ENCODE results near the gene LLPH.

The LLPH gene

DNA sequence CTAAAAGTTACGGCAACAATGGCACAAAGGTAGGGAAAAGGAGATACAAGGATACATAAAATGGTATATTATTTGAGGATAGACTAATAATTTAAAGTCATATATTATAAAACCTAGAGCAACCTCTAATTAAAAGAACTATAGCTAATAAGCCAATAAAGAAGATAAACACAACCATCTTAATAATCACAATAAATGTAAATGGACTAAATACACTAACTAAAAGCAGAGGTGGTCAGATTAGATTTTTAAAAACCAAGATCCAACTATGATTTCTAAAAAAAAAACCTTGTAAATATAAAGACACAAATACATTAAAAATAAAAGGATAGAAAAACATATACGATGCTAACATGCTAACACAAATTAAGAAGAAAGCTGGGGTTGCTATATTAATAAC is 10.7 kb upstream of the LLPH start:
- no peak for DNase-seq

DNA sequence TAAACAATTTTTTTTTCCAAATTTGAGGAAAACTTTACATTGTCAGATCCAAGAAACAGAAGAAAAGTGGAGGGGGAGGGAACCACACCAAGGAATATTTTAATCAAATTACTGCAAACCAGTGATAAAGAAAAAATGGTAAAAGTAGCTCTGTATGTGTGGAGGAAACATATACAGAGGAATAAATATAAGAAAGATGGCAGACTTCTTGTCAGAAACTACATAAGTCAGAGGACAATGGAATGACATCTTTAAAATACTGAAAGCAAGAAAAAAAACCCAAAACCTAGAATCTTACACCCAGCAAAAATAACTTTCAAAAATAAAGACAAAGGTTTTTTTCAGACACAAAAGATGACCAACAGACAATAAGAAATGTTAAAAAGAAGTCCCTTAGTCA is 10.2 kb upstream of the LLPH start:
- DNase-seq: no peak

DNA sequence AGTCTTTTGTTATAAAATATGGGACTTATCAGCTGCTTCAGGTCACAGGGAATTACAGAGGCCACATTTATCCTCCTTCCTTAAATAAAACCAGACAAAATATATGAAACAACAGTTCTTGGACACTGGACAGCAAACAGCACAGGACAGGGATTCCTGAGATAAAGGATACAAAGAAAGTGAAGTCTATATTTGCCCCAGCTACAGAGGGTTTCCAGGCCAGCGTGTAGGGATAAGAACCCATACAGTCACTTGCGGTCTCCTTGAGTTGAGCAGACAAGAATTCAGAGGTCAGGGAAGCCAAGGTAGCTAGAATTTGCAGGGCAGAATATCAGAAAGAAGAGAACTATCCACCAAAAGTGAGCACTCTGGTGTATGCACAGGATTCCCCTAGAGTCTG is 8.8 kb upstream of the LLPH start:
- no peak for DNase-seq

DNA sequence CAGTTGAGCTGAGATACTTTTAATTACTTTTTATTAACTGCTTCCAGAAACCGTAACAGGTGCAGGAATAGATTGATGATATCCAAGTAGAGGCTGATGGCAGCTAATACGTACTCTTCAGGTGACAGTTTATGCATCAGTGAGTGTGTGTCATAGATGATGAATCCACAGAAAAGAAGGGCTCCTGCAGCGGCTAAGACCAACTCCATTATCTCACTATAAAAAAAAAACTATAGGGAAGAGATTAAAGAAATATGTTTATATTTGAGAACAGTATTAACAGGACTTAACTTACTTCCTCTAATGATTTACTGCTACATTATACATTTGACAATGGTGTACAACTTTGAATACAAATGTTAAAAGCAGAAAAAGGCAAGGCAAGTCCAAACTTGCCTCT is 7.4 kb upstream of the LLPH start:
- DNase-seq: no peak

DNA sequence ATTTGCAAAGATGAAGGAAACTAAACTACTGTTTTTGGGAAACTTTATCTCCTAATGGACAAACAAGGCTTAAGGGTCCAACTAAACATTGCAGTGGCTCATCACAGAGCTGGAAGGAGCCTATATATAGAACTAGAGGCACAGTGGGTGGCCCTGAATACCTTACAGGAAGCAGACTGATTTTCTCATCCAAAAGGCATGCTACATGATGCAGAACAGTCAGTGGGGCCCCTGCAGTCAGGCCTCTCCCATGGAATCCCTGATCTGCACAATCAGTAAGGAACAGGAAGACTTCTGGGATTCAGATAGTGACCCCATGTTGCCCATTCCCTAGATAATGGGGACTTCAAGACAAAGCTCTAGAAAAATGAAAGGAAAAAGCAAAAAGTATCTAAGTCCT is 1.9 kb upstream of the LLPH start:
- DNase-seq: no peak

DNA sequence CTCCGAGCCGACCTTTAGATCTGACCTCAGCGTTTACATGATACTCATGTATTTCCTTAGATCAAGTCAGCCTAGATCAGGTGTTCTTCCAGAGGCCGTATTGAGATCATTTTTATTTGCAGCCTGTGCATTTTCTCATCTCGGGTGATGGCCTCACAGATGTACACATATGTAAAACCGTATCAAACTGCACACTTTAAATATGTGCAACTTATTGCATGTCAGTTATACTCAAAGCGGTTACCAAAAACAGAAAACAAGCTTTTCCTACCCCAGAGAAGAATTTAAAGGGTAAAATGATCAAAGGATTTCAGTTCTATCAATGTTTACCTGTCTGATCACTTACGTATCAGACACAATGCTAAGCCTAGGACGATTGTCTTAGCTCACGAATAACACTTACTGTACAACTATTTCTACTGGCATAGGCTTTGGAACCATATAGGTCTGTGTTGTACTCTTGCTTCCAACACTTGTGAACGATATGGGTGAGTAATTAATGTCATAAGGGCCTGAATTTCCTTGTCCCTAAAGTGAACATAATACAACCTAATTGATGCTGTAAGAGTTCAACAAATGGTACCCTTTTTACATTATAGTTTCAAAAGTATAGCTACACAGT is 628 bp upstream of the LLPH start:
- DNase-seq: no peak

DNA sequence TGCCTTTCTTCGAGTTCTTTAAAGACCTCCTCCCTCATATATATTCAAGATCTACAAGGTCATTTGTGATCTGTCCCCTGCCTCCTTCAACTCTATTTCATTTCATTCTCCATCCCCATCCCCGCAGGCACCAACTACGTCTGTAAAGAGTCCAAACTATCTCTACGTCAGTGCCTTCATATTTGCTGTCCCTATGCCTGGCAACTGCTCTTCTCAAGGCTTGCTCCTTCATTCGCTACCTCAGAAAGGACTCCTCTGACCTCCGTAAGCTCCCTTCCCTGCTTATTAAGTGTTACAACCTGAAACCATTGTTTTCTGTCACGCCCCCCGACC is 650 bp downstream of the LLPH start:
- DNase-seq: no peak

DNA sequence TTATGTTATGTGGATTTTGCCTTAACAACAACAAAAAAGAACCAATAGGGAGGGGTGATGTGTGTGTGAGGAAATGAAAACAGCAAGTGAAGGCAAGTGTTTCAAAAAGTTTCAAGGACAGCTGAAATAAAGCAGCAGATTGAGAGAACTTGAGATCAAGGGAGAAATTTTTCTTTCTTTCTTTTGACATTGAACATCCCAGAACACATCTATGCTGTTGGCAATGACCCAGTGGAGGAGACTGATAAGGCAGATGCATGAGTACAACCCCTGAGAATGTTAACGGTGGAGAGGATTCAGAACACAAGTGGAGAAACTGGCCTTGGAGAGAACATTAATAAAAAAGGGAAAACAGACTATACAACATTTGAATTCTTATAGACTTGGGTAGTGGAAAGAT is 2.9 kb downstream of the LLPH start:
- DNase-seq: no peak

DNA sequence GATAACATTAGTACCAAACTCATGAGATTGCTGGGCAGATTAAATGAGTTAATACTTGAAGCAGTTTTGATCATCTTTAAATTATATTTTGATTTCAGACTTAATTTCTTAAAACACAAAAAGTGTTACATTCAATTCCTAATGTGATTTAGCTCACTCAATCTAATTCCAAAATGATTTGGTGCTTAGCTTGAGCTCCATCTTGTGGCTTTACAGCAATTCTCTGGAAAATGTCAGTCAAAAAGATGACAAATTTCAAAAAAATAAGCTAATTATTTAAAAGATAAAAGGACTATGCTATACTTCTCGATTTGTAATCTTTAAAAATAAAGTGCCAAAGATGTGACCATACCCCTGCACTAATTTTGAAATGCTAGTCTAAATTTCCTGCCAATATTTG is 10.1 kb downstream of the LLPH start:
- no peak for DNase-seq

DNA sequence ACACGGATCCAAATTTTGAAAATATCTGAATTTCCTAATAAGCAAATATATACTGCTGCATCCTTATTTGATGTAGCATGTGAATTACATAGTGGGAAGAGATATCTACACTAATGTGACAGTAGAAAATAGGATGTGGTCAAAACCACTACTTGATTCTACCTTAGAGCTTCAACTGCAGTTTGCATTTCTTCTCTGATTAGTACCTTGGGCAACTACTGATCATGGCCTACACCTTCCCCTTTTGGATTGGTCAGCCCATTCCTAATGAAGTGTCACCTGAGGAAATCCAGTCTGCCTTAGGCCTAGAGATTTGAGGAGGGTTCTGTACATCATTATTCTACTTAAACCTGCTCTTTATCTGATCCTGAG is 10.7 kb downstream of the LLPH start:
- no peak for DNase-seq

DNA sequence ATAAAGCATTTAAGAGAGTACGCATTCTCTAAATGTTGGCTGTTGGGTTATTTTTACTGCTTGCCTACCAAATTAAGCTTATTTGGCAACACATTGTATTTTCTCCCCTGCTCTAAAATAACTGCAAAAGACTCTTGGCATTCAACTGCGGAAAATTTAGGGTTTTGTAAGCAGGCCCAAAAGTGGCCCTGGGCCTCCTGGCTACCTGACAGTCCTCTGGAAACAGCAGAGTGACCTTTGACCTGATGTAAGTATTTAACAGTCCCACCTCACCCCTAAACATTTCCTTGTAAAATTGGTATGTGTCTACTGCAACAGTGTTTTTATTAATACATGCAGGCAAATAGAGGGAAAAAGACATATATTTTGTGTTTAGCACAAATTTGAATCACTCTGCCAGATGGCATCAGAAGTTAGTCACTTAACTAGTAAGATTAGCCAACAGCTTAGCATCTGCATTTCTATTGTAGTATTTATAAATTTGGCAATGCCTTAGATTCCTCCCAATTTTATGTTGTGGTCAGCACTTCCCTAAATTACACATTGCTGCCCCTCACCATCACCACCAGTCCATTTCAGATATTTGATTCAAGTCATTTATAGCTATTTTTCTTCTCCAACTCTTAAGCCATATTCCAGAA is 11.2 kb downstream of the LLPH start:
- DNase-seq: peak; percentile 43

DNA sequence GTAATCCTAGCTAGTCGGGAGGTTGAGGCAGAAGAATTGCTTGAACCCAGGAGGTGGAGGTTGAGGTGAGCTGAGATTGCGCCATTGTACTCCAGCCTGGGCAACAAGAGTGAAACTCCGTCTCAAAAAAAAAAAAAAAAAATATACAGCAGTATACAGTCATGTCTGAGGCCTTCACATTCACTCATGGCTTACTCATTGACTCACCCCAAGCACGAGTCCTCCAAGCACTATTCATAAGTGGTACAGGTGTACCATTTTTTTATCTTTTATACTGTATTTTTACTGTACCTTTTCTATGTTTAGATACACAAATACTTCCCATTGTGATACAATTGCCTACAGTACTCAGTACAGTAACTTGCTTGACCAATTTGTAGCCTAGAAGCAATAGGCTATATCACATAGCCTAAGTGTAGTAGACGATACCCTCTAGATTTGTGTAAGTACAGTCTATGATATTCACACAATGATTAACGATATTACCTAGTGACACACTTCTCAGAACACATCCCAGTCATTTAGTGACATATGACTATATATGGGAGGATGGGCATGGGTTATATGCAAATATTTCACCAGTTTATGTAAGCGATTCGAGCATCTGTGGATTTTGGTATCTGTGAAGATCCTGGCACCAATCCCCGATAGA is 12.2 kb downstream of the LLPH start:
- DNase-seq: no peak

DNA sequence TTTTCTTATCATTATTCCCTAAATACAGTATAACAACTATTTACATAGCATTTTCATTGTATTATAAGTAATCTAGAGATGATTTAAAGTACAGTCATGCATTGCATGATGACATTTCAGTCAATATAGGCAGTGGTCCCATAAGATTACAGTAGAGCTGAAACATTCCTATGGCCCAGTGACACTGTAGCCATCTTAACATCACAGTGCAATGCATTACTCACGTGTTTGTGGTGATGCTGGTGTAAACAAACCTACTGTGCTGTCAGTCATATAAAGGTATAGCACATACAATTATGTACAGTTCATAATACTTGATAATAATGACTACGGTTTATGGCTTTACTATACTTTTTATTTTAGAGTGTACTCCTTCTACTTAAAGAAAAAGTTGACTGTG is 13.3 kb downstream of the LLPH start:
- DNase-seq: no peak

DNA sequence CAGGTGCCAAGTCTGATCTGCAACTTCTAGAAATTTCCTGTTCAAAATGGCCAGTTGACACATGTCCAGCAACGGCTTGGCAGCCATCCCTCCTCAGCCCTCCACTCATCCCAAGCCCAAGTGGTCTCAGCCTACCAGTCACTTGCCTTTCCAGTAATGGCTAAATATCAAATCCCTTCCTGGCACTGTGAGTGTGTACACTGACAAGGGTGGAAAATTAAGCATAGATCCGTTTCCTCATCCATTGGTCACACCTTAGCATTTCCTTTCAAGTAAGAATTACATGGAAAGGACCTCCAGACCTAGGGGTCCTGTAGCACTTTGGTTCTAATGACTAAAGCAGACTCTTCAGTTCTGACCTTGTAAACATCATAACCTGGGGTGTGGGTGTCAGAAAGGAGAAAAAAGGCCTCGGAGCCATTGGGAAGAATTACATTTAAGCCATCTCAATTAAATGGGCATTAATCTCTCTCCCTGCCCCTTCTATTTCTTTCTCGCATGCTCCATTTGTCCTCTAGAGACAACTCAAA is 15.4 kb downstream of the LLPH start:
- DNase-seq: no peak

DNA sequence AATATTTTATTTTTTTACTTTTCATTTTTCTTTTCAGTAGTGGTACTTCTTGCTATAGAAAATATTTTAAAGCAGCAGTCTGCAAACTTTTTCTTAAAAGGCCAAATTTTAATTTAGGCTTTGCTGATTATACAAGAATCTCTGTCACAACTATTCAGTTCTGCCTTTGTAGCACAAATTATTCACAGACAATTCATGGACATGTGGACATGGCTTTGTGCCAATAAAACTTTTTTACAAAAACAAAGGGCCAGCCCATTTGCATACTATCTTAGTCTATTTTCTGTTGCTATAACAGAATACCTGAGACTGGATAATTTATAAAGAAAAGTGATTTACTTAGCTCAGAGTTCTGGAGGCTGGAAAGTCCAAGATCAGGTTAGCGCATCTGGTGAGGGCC is 17.1 kb downstream of the LLPH start:
- DNase-seq: no peak

DNA sequence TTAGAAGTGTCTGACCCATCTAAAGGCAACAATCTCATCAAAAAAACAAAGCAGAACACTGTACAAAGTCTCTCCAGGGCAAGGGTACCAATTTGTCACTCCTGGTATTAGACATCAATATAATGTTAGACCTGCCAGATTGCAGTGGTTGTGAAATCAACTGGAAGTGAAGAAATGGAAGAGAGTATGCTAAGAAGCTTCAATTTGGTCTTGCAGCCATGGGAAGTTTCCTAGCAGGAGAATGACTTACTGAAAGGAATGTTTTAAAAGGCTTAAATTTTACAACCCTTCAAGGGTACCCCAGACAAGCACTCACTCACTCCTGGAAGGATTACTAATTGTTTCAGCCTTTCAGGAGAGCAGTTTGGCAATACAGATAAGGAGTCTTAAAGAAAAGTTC is 18.9 kb downstream of the LLPH start:
- DNase-seq: peak; percentile 11

DNA sequence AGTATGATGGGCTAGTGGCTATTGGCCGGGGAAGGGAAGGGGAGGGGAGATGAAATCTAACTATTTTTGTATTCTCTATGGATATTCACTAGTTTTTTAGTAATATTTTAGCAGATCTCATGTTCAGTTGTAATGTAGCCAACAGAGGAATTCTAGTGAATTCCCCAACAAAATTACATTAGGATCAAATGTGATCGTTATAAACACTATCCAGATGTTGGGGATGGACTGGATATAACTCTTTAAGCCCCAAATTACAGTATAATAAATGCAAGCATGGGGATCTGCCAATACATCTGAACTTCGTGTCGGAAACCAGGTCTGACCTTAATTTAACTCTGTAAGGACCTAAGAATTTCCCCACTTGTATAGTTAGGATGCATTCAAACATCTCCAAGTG is 21.5 kb downstream of the LLPH start:
- no peak for DNase-seq

DNA sequence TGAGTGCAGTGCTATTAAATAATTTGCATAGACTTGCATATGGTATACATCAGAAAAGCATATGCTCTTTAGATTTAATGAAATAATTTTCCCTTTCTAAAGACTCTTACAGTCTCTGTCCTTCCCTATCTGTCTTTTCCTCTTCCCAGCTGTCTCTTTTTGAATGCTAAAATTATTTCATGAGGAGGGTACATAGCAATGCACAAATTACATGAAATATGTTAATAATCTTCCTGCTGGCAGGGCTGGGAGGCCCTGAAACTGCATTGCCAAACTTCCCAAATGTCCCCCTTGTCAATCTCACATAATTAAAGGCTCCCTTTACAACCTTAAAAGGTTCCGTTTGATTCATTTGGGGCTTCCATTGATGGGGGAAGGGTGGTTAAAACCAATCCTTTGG is 22.2 kb downstream of the LLPH start:
- DNase-seq: no peak

DNA sequence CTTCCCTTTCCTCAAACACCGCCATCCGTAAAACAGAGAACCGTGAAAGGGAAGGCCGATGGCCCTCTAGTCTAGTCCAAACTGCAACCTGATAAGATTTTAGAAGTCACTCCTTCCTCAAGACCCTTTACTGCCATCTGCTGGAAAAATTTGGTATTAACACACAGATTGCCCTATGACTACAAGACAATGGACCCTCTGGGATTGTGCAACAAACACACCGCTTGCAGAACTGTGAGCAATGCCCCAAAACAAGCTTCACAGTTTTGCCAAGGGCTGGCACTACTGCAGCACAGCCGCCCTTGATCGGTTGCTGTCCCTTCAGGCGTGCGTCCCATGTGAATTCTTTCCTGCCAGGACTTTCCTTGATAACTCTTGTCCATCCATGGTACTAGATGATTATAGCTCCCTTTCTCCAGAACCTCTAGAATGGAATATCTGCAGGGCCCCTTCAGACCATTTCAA is 23.1 kb downstream of the LLPH start:
- peak; percentile 64 for DNase-seq

DNA sequence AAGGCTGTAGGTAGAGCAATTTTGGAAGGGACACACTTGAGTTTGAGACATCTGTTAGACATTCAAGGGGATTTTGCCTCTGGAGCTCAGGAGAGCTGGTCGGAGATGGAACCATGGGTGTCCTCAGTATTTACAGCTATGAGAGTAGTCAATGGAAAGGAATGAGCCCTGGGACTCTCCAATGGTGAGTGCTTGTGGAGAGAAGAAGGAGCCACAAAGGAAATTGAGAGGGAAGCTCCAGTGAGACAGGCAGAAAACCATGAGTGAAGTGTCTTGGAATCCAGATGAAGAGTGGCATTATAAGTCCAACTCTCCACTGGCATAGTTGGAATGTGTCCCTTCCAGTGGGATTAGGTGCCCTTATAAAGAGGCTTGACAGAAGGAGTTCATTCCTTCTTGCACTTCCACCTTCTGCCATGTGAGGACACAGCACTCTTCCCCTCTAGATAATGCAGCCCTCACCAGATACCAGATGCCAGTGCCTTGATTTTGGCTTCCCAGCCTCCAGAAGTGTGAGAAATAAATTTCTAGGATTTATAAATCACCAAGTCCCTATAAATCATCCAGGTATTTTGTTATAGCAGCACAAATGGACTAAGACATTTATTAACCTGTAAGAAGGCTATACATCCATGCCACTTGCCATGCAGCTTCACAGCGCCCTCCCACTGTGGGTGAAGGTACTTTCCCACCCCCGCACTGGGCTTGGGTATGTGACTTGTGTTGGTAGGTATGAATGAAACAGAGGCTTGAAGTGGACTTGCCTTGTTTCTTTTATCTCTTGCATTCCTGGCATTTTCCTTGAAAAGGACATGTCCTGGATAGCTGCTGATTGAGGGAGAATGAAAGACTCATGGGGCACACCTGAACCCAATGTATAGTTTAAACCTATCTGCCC is 27.3 kb downstream of the LLPH start:
- no peak for DNase-seq

DNA sequence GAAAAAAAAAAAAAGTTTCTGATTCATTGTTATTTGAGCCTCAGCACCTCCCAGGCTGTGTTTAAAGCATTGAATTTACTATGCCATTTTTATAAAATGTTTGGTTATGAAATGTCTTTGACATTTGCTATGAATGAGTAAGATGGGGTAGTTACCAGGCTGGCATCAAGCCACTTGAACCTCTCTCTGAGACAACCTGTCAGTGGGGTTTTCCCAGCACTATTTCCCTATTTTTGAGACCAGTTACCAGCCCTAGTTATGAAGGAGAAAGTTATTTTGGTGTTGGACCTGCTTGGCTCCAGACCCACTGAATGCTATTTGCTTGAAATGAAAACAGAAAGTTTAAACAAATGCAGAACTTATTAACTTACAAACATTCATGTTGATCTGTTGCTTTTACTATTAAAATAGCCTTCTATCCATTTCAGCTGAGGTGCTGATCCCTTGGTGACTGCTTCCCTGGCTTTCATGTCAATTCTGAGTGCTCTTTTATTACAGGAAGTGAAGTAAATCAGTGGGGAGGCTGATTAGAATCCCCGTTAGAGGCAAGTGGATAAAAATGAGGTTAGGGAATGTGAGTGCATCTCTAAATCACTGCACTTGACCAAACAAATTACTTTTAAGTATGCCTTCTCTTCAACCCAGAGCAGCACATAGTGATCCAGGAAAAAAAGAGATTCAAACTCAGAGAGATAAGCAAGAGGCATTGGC is 37.8 kb downstream of the LLPH start:
- no peak for DNase-seq

DNA sequence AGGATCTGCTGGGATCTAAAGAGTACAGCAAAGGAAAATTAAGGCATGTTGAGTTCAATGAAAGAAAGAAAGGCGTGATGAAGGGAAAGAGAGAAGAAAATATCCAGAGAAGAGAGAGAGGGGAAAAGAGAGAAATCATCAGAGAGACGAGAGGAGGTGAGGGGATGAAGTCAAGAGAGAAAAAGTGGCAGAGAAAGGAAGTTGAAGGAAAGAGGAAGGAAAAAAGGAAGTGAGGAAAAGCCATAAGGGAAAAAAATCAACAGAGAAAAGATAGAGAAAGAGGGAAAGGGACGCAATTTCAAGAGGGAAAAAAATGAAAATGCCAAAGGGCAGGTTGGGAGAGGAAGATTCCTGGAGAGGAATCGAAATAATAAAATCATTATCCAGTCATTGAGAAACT is 40.4 kb downstream of the LLPH start:
- DNase-seq: no peak

DNA sequence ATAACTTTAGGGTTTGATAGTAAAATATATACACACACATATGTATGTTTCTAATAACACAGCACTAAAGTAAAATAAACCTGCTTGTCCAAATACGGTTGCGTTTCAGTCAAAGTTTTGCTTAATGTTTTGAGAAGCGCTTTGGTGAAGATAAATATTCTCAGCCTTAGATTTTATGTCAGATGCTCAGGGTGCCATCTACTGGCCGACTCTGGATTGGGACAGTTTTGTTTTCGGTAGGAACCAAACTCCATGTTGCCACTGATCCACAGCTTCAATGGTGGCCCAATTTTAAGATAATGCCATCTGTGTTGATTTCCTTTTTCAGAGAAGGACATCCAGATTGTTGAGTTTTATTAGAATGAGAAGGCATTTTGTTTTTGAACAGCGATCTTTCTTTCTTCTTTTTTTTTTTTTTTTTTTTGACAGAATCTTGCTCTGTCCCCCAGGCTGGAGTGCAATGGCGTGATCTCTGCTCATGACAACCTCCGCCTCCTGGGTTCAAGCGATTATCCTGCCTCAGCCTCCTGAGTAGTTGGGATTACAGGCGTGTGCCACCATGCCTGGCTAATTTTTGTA is 43.1 kb downstream of the LLPH start:
- DNase-seq: no peak

Measured in GF-D8 (cell line).